GM23248 (cell line): ENCODE data around the gene PRODH2. TPM values are rescaled to one million over a fixed set of nuclear protein-coding genes. Genes with fewer than 3 reads are reported as not detected.

ENCODE experiments used
- DNase-seq: peaks from one replicate; pipeline ENCODE4 v3.0.0-alpha.2; 2015
- H2AFZ ChIP-seq: fragments of 200-600 bp; sonication (generic); 2 replicates; pipeline ENCODE4 v1.6.1; 2016; ENCODE audit warnings: antibody characterized with exemption
- H3F3A ChIP-seq: fragments of 200-600 bp; sonication (generic); 2 replicates; pipeline ENCODE4 v1.6.1; 2016; ENCODE audit warnings: mild to moderate bottlenecking, antibody characterized with exemption, mixed run types; ENCODE audit not compliant: insufficient read depth
- H3K27ac ChIP-seq: fragments of 200-600 bp; sonication (generic); 2 replicates; pipeline ENCODE4 v1.5.1; 2016; ENCODE audit warnings: mild to moderate bottlenecking
- H3K27me3 ChIP-seq: fragments of 200-600 bp; sonication (generic); replicated peaks from 2 replicates; pipeline ENCODE4 v1.6.1; 2016; ENCODE audit warnings: mild to moderate bottlenecking; ENCODE audit not compliant: insufficient read depth
- H3K36me3 ChIP-seq: fragments of 200-600 bp; sonication (generic); 2 replicates; pipeline ENCODE4 v1.6.1; 2016; ENCODE audit warnings: low read depth, mild to moderate bottlenecking
- H3K4me1 ChIP-seq: fragments of 200-600 bp; sonication (generic); 2 replicates; pipeline ENCODE4 v1.6.1; 2016; ENCODE audit warnings: mild to moderate bottlenecking; ENCODE audit not compliant: insufficient read depth
- H3K4me2 ChIP-seq: fragments of 200-600 bp; sonication (generic); one replicate; pipeline ENCODE4 v1.6.1; 2016; ENCODE audit warnings: mild to moderate bottlenecking; ENCODE audit not compliant: unreplicated experiment
- H3K4me3 ChIP-seq: fragments of 200-600 bp; sonication (generic); 2 replicates; pipeline ENCODE4 v1.5.1; 2016; ENCODE audit warnings: mild to moderate bottlenecking
- H3K79me2 ChIP-seq: fragments of 200-600 bp; sonication (generic); 2 replicates; pipeline ENCODE4 v1.6.1; 2016; ENCODE audit warnings: mild to moderate bottlenecking; ENCODE audit not compliant: insufficient read depth
- H3K9ac ChIP-seq: fragments of 200-600 bp; sonication (generic); 2 replicates; pipeline ENCODE4 v1.6.1; 2016; ENCODE audit warnings: mild to moderate bottlenecking
- H3K9me2 ChIP-seq: fragments of 200-600 bp; sonication (generic); 2 replicates; pipeline ENCODE4 v1.6.1; 2016; ENCODE audit warnings: mixed run types, mild to moderate bottlenecking, moderate library complexity; ENCODE audit not compliant: insufficient read depth
- H3K9me3 ChIP-seq: fragments of 200-600 bp; sonication (generic); one replicate; pipeline ENCODE4 v1.6.1; 2017; ENCODE audit warnings: low read depth
- H4K20me1 ChIP-seq: fragments of 200-600 bp; sonication (generic); 2 replicates; pipeline ENCODE4 v1.6.0; 2016; ENCODE audit not compliant: insufficient read depth
- EZH2 ChIP-seq: fragments of 200-600 bp; sonication (generic); IDR thresholded peaks from 2 replicates; pipeline ENCODE4 v1.6.1; 2018; ENCODE audit warnings: antibody characterized with exemption, mild to moderate bottlenecking; ENCODE audit not compliant: insufficient read depth, poor library complexity, severe bottlenecking
- EZH2phosphoT487 ChIP-seq: fragments of 200-600 bp; sonication (generic); IDR thresholded peaks from 2 replicates; pipeline ENCODE4 v1.6.1; 2018; ENCODE audit warnings: antibody characterized with exemption, moderate library complexity, mild to moderate bottlenecking, low read depth; ENCODE audit not compliant: insufficient read depth
- WGBS, 2 experiments: methylation state at CpG; one replicate each; pipeline ENCODE4 v1.1.6; 2015 to 2017; ENCODE audit warnings: low lambda C conversion rate in 2 of 2, low coverage in 1 of 2; ENCODE audit errors: missing lambda C conversion rate in 2 of 2; 5-methylcytosine and 5-hydroxymethylcytosine counted together
- in situ Hi-C: fragments of 300-500 bp; cut with MboI; formaldehyde crosslinking; loops from 2 replicates; pipeline ENCODE4 v1.15.0; 2020
- polyA plus RNA-seq: library from polyadenylated mRNA; unstranded; fragments of >200 nt; fragmentation: Nextera tagmentation; extraction: Ambion mirVana; gene quantifications from 2 replicates; pipeline ENCODE4 v1.2.1, GENCODE V29; 2016
- total RNA-seq: library from RNA; depleted of rRNA; stranded (reverse); fragments of >200 nt; shearing (Covaris generic); gene quantifications from 2 replicates; pipeline ENCODE4 v1.2.3, GENCODE V29; 2014

PRODH2 gene
- total and polyA plus RNA-seq, 2 experiments from 2014 or later = not detected

DNA sequence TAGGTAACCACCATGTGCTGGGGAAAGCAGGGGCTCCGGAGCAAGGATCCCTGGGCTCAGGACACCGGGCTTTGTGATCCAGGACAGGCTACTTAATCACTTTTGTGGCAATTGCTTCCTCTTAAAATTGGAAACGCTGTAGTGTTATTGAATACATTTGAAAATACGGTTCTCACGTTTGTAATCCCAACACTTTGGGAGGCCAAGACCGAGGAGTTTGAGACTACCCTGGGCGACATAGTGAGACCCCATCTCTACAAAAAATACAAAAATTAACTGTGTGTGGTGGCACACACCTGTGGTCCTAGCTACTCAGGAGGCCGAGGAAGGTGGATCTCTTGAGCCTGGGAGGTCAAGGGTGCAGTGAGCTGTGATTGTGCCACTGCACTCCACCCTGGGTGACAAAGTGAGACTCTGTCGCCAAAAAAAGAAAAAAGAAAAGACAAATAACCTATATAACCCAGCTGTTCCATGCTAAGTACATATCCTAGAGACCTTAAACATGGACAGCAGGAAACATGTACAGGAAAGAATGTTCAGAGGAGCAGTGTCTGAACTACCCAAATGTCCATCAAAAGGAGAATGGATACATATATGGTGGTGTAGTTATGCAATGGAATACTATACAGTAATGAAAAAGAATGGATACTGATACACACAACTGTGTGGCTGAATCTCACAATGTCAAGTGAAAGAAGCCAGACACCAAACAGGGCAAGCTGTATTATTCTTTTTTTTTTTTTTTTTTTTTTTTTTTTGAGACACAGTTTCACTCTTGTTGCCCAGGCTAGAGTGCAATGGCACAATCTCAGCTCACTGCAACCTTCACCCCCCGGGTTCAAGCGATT, 622 bp upstream of the PRODH2 start:
- Histone ChIP-seq H3K9me3 (no peaks in the 10 kb centered on the region), H3F3A (no peaks in the 10 kb centered on the region), H3K27ac (no peak overlapping the region), H3K27me3 (0 out of 2 replicates have a peak, but pooled peaks cover 5% of the 10 kb centered on the region), H2AFZ (no peak overlapping the region), H3K9me2 (no peaks in the 10 kb centered on the region), H3K36me3 (no peaks in the 10 kb centered on the region), H3K4me2 (no peak overlapping the region), H3K4me3 (no peak overlapping the region), H3K79me2 (no peaks in the 10 kb centered on the region), H3K4me1 (no peaks in the 10 kb centered on the region), H4K20me1 (no peaks in the 10 kb centered on the region), H3K9ac (no peak overlapping the region)
- DNase-seq = no peak
- in situ Hi-C loops = no loop called here
- WGBS, 2 experiments = 43 to 47% methylated on average over 11 of the region's 11 CpGs
- TF ChIP-seq EZH2 (no peak), EZH2phosphoT487 (no peak)

DNA sequence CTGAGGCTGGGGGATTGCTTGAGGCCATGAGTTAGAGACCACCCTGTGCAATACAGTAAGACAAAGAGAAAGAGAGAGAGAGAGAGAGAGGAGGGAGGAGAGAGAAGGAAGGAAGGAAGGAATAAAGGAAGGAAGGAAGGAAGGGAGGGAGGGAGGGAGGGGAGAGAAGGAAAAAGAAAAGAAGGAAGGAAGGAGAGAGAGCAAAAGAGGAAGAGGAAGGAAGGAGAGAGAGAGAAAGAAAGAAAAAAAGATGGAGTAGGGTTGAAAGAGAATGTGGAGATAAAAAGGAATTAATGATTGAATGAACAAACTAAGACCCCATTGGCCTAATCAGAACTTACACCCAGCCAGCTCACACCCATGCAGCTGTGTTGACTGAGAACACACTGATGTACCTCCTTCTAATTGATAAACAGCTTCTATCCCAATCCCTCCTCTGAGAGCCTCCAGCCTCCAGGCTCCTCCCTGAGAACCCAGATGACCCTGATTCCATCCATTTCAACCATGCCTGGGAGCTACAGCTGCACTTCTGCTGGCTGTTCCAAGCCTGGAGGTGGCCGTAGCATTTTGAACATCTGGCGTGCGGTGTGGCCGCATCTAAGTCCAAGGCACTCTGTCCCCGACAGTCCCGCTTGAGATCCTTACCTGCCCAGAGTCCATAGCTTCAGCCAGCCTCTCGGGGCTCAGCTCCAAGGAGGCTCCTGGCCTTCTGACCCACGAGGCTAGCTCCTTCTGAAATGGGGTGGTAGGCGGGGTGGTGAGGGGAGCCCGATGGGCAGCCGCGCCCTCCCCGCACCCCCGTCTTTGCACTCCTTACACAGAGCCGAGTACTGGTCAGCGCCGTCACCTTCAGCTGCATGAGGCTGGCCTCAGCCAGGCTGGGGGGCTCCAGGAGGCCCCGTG, 1.1 kb downstream of the PRODH2 start:
- WGBS, 2 experiments = 50 to 54% methylated on average over 17 to 18 of the region's 18 CpGs
- Histone ChIP-seq H3K27ac (no peak overlapping the region), H3K9me3 (no peaks in the 10 kb centered on the region), H3K79me2 (no peaks in the 10 kb centered on the region), H2AFZ (no peak overlapping the region), H3K4me1 (no peaks in the 10 kb centered on the region), H4K20me1 (no peaks in the 10 kb centered on the region), H3K4me2 (no peak overlapping the region), H3F3A (no peaks in the 10 kb centered on the region), H3K9me2 (no peaks in the 10 kb centered on the region), H3K27me3 (peaks cover 12% of the 10 kb centered on the region; the same call in 1 of the 2 replicates), H3K4me3 (no peak overlapping the region), H3K36me3 (no peaks in the 10 kb centered on the region), H3K9ac (no peak overlapping the region)
- TF ChIP-seq EZH2 (no peak), EZH2phosphoT487 (no peak)
- no peak for DNase-seq
- in situ Hi-C loops = no loop called here

- Histone ChIP-seq H3F3A (no peaks in the 10 kb centered on the region), H3K27me3 (peaks cover 10% of the 10 kb centered on the region), H3K4me3 (no peak overlapping the region), H3K79me2 (no peaks in the 10 kb centered on the region), H3K9ac (no peak overlapping the region), H3K9me2 (no peaks in the 10 kb centered on the region), H3K27ac (no peak overlapping the region), H3K4me2 (no peak overlapping the region), H3K4me1 (no peaks in the 10 kb centered on the region), H3K9me3 (no peaks in the 10 kb centered on the region), H3K36me3 (no peaks in the 10 kb centered on the region), H4K20me1 (no peaks in the 10 kb centered on the region), H2AFZ (no peak overlapping the region)
- TF ChIP-seq EZH2phosphoT487 = no peak
- TF ChIP-seq EZH2 = no peak
- 57 to 61% methylated on average over 5 of the region's 5 CpGs for WGBS, 2 experiments
- in situ Hi-C loops = no loop called here
- DNase-seq = no peak
These were observed 5.0 kb downstream of the PRODH2 start for GRCh38 chr19:35807633-35808032.

DNA sequence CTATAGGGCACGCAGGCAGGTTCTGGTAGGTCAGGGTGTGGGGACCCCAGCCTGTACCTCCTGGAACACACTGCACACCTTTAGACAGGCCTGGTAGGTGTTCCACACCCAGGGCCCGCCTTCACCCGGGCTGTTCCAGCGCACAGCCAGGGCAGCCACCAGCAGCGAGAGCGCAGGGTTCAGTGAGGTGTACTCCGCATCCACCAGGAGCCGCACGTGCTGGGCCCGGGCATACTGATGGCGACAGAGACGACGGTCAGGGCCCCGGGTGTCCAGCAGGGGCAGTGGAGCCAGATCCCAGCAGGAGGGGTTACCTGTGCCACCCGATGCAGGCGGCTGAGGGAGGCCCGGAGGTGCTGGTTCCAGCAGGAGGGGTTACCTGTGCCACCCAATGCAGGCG, 6.0 kb downstream of the PRODH2 start:
- no peaks in the 10 kb centered on the region for H3K4me1 ChIP-seq
- H3K9me2 ChIP-seq = no peaks in the 10 kb centered on the region
- H3K4me2 ChIP-seq = no peak overlapping the region
- H2AFZ ChIP-seq = no peak overlapping the region
- H3K27ac ChIP-seq = no peak overlapping the region
- 52 to 57% methylated on average over 18 of the region's 18 CpGs for WGBS, 2 experiments
- in situ Hi-C loops = no loop called here
- no peaks in the 10 kb centered on the region for H3F3A ChIP-seq
- H3K36me3 ChIP-seq = no peaks in the 10 kb centered on the region
- no peaks in the 10 kb centered on the region for H3K9me3 ChIP-seq
- no peak for TF ChIP-seq EZH2
- TF ChIP-seq EZH2phosphoT487 = no peak
- no peaks in the 10 kb centered on the region for H4K20me1 ChIP-seq
- peaks cover 10% of the 10 kb centered on the region for H3K27me3 ChIP-seq
- H3K4me3 ChIP-seq = no peak overlapping the region
- H3K79me2 ChIP-seq = no peaks in the 10 kb centered on the region
- no peak overlapping the region for H3K9ac ChIP-seq
- DNase-seq = no peak
